HPDE6-E6E7 (cell line): Measurements from ENCODE around the gene TBC1D14.
"Not testable (repeated sequence)": the region's sequence is repeated elsewhere in the genome, so short reads cannot be mapped to it uniquely, and the experiment has no call there.

Source experiments
- DNase-seq: peaks from one replicate; pipeline ENCODE4 v3.0.0; 2011; ENCODE audit warnings: missing footprints; ENCODE audit errors: extremely low spot score

TBC1D14 gene

GRCh38 chr4:7059662-7060061, 150.0 kb downstream of the TBC1D14 start:
- DNase-seq = no peak

- no peak for DNase-seq
Measured at GRCh38 chr4:7060346-7061150, 150.9 kb downstream of the TBC1D14 start.

GRCh38 chr4:7061815-7062214, 152.2 kb downstream of the TBC1D14 start:
- no peak for DNase-seq

- no peak for DNase-seq
Measured at GRCh38 chr4:7062816-7063215, 153.2 kb downstream of the TBC1D14 start.

- no peak for DNase-seq
Measured at GRCh38 chr4:7063362-7063761, 153.7 kb downstream of the TBC1D14 start.

- DNase-seq = no peak
Measured at GRCh38 chr4:7066006-7066405, 156.4 kb downstream of the TBC1D14 start.

GRCh38 chr4:7066493-7066892, 156.9 kb downstream of the TBC1D14 start:
- DNase-seq = no peak

GRCh38 chr4:7067126-7067451, 157.5 kb downstream of the TBC1D14 start:
- no peak for DNase-seq

- DNase-seq = peak; percentile 96
Measured at GRCh38 chr4:7067452-7068278, 158.0 kb downstream of the TBC1D14 start, which contains the start of gene GRPEL1. TSS of gene GRPEL1 (minus strand) at chr4:7068064. CDS start at chr4:7068032, 32 bp downstream.

- DNase-seq = no peak
Measured at GRCh38 chr4:7068279-7068842, 158.7 kb downstream of the TBC1D14 start.

GRCh38 chr4:7068883-7069282, 159.3 kb downstream of the TBC1D14 start:
- DNase-seq = no peak

- DNase-seq = peak; percentile 60
Measured at GRCh38 chr4:7070729-7071511, 161.3 kb downstream of the TBC1D14 start.

GRCh38 chr4:7073059-7073458, 163.4 kb downstream of the TBC1D14 start:
- no peak for DNase-seq

- DNase-seq = peak; percentile 51
Measured at GRCh38 chr4:7073526-7074390, 164.1 kb downstream of the TBC1D14 start.

GRCh38 chr4:7074426-7074825, 164.8 kb downstream of the TBC1D14 start:
- DNase-seq = no peak

GRCh38 chr4:7075962-7076695, 166.5 kb downstream of the TBC1D14 start:
- no peak for DNase-seq

- no peak for DNase-seq
Measured at GRCh38 chr4:7076696-7077082, 167.1 kb downstream of the TBC1D14 start.

- DNase-seq = no peak
Measured at GRCh38 chr4:7077371-7077770, 167.7 kb downstream of the TBC1D14 start.

GRCh38 chr4:7078025-7078424, 168.4 kb downstream of the TBC1D14 start:
- no peak for DNase-seq

GRCh38 chr4:7079483-7079882, 169.9 kb downstream of the TBC1D14 start:
- DNase-seq = not testable (repeated sequence)
